ENCODE results near the gene DHRSX. TPM values are rescaled to one million over a fixed set of nuclear protein-coding genes. Genes with fewer than 3 reads are reported as not detected.

The DHRSX gene
- total and polyA plus RNA-seq, 2 of the 13 experiments (the other 11 are each of a cell fraction or from before 2014, with no cell fraction given), result 15.5 to 24.3 TPM

- intact Hi-C loops (cut with micrococcal nuclease; ENCODE audit: unreplicated experiment) (no loop called here), in situ Hi-C loops (cut with HindIII; ENCODE audit: extremely low pct_ligation_motif_present, low pct_unique_long_range_greater_than_20kb) (no loop called here)
- no peak for FAIRE-seq
- no TSS peak for BruUV-seq (replicated peaks)
- peaks cover 22% of the 10 kb centered on the region for H3K79me2 ChIP-seq (ENCODE audit: insufficient read depth, low read length)
- H2AFZ ChIP-seq (ENCODE audit: low read length), result no peak overlapping the region
- no peak overlapping the region for H3K27ac ChIP-seq (ENCODE audit: extremely low read length, insufficient read depth, low read length)
- H3K4me3 ChIP-seq (replicated peaks in 1 of 3; ENCODE audit: insufficient read depth in 1 of 3, low read depth in 2 of 3, low read length in 3 of 3), result no peak overlapping the region
- no peak overlapping the region for H3K9ac ChIP-seq (ENCODE audit: insufficient read depth, low read depth, low read length)
- DNase-seq (ENCODE audit: low spot score), result no peak
- ChIA-PET POLR2A (no interaction called here), CTCF (ENCODE audit: low intra/inter-chr PET ratio, low total read pairs) (no interaction called here)
- 99% methylated on average over 25 of the region's 31 CpGs for WGBS (ENCODE audit: low lambda C conversion rate)
- ATAC-seq, result no peak
- TF ChIP-seq, protein P1, sequence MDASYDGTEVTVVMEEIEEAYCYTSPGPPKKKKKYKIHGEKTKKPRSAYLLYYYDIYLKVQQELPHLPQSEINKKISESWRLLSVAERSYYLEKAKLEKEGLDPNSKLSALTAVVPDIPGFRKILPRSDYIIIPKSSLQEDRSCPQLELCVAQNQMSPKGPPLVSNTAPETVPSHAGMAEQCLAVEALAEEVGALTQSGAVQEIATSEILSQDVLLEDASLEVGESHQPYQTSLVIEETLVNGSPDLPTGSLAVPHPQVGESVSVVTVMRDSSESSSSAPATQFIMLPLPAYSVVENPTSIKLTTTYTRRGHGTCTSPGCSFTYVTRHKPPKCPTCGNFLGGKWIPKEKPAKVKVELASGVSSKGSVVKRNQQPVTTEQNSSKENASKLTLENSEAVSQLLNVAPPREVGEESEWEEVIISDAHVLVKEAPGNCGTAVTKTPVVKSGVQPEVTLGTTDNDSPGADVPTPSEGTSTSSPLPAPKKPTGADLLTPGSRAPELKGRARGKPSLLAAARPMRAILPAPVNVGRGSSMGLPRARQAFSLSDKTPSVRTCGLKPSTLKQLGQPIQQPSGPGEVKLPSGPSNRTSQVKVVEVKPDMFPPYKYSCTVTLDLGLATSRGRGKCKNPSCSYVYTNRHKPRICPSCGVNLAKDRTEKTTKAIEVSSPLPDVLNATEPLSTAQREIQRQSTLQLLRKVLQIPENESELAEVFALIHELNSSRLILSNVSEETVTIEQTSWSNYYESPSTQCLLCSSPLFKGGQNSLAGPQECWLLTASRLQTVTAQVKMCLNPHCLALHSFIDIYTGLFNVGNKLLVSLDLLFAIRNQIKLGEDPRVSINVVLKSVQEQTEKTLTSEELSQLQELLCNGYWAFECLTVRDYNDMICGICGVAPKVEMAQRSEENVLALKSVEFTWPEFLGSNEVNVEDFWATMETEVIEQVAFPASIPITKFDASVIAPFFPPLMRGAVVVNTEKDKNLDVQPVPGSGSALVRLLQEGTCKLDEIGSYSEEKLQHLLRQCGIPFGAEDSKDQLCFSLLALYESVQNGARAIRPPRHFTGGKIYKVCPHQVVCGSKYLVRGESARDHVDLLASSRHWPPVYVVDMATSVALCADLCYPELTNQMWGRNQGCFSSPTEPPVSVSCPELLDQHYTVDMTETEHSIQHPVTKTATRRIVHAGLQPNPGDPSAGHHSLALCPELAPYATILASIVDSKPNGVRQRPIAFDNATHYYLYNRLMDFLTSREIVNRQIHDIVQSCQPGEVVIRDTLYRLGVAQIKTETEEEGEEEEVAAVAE (CRISPR knock-in tag; IDR thresholded peaks at IDR 0.05; ENCODE audit: borderline replicate concordance), result no peak
- TF ChIP-seq ARNTL (CRISPR knock-in tag; IDR thresholded peaks at IDR 0.05) (no peak), ZBTB37 (CRISPR knock-in tag; IDR thresholded peaks at IDR 0.05) (no peak), ZNF652 (CRISPR knock-in tag; IDR thresholded peaks at IDR 0.05; ENCODE audit: borderline replicate concordance, low read depth) (no peak), ZNF790 (CRISPR knock-in tag; IDR thresholded peaks at IDR 0.05; ENCODE audit: borderline replicate concordance) (no peak), TEAD2 (CRISPR knock-in tag; IDR thresholded peaks at IDR 0.05) (no peak), DR1 (CRISPR knock-in tag; IDR thresholded peaks at IDR 0.05) (no peak), ZNF513 (CRISPR knock-in tag; conservative IDR thresholded peaks at IDR 0.05) (no peak), ZKSCAN8 (CRISPR knock-in tag; IDR thresholded peaks at IDR 0.05; ENCODE audit: borderline replicate concordance) (no peak), GTF3A (CRISPR knock-in tag; conservative IDR thresholded peaks at IDR 0.05) (no peak), SNAPC2 (CRISPR knock-in tag; IDR thresholded peaks at IDR 0.05) (no peak), ZBTB33 (CRISPR knock-in tag; IDR thresholded peaks at IDR 0.05) (no peak), ZFP37 (CRISPR knock-in tag; IDR thresholded peaks at IDR 0.05; ENCODE audit: borderline replicate concordance) (no peak)
- H4K20me1 ChIP-seq (ENCODE audit: insufficient read depth, low read length), result peaks cover 10% of the 10 kb centered on the region
- no peaks in the 10 kb centered on the region for H3K27me3 ChIP-seq (ENCODE audit: control insufficient read depth in 1 of 2, insufficient read depth in 2 of 2, low read length in 2 of 2)
- no peaks in the 10 kb centered on the region for H3K36me3 ChIP-seq (replicated peaks in 1 of 2; ENCODE audit: control insufficient read depth in 1 of 2, insufficient read depth in 2 of 2, low read length in 2 of 2)
- no peak overlapping the region for H3K4me2 ChIP-seq (ENCODE audit: low read depth, low read length)
- peaks cover 27% of the 10 kb centered on the region for H3K4me1 ChIP-seq (ENCODE audit: insufficient read depth, low read length)
- no peaks in the 10 kb centered on the region for H3K9me3 ChIP-seq (ENCODE audit: low read length)
Measured at GRCh38 chrX:2463973-2464676, 36.7 kb downstream of the DHRSX start.

Measured in HepG2 (cell line).